ENCODE results near the gene MS4A14. TPM values are rescaled to one million over a fixed set of nuclear protein-coding genes. Genes with fewer than 3 reads are reported as not detected.
"Not testable (repeated sequence)": the region's sequence is repeated elsewhere in the genome, so short reads cannot be mapped to it uniquely, and the experiment has no call there.

Gene MS4A14, protein sequence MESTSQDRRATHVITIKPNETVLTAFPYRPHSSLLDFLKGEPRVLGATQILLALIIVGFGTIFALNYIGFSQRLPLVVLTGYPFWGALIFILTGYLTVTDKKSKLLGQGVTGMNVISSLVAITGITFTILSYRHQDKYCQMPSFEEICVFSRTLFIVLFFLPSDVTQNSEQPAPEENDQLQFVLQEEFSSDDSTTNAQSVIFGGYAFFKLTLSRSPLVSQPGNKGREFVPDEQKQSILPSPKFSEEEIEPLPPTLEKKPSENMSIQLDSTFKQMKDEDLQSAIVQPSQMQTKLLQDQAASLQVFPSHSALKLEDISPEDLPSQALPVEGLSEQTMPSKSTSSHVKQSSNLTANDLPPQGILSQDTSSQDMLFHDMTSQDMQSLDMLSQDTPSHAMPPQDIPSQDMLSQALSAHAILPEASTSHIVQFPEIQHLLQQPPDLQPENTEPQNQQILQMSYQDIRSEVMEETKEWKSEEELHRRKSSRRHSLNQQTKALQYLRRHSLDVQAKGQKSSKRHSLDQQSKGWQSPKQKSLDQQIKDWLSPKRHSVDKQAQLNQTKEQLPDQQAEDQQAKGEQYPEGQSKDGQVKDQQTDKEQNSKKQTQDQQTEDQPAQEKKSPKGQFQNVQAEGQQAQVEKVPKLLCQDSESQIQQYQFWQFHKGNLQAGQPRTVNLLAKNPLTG
- total RNA-seq, result not detected

DNA sequence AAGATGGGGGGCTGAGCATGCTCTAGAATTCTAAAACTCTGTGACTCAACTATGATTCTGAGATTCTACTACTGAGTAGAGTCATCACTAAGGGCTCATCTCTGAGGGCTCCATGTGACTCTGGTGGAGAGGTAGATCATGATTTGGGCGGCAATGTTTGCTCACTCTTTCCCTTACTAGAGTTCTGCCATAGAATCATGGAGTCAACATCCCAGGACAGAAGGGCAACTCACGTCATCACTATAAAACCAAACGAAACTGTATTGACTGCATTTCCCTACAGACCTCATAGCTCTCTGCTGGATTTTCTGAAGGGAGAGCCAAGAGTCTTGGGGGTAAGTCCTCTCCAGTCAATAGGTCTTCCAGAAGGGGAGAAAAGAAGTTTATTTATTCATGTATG is at the start of gene MS4A14:
TSS of gene MS4A14 (plus strand) at position 78 of the 400 bp plus-strand sequence. CDS start at position 198, 120 bp downstream.
- DNase-seq, result no peak
- H3K27me3 Mint-ChIP-seq (ENCODE audit: low read depth), result peaks cover 14% of the 10 kb centered on the region
- H3K36me3 Mint-ChIP-seq (ENCODE audit: insufficient read depth in 2 of 2), result no peaks in the 10 kb centered on the region
- H3K4me1 Mint-ChIP-seq (ENCODE audit: low read depth), result no peaks in the 10 kb centered on the region
- ATAC-seq (replicated peaks in 1 of 2), result peak in 1 of 2 donors; percentile 57
- H3K4me3 Mint-ChIP-seq, result no peak within 1 kb of the TSS
- no peak within 1 kb of the TSS for H3K27ac Mint-ChIP-seq
- no peaks in the 10 kb centered on the region for H3K9me3 Mint-ChIP-seq

DNA sequence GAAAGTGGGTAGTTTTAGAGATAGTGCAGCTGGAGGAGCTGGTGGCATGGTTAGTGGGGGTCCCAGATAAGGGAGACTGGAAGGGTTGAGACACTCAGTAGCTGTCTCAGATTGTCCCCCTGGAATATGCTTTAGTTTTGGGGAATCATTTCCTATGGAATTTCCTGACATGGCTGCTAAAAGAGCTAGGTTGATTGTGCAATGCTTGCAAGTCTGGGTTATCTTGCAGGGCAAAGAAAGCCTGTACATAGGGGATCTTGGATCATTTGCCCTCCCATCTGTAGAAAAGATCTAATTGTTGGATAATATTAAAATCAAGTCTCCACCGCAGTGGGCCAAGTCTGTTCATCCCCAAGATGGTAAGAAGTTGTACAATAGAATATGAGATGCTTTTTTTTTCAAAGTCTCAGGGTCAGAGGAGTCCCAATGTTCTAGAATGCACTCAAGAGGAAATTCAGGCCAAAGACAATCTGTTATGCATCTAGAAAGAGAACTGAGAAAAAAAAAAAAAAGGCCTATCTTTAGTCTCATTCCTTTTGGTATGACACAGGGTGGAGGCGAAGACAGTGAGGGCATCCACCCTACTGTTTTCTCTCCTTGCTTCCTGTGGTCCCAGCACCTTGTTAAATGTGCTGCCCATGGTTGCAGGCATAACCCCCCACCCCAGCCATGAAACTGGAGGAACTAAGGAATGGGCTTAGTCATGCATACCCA is 49.0 kb upstream of the MS4A14 start:
- Mint-ChIP-seq H3K4me3 (no peak overlapping the region), H3K9me3 (no peaks in the 10 kb centered on the region), H3K27me3 (ENCODE audit: low read depth) (peaks cover 38% of the 10 kb centered on the region), H3K27ac (no peak overlapping the region), H3K36me3 (ENCODE audit: insufficient read depth in 2 of 2) (no peaks in the 10 kb centered on the region), H3K4me1 (ENCODE audit: low read depth) (no peaks in the 10 kb centered on the region)
- DNase-seq (no peak), ATAC-seq (replicated peaks in 1 of 2) (no peak)

DNA sequence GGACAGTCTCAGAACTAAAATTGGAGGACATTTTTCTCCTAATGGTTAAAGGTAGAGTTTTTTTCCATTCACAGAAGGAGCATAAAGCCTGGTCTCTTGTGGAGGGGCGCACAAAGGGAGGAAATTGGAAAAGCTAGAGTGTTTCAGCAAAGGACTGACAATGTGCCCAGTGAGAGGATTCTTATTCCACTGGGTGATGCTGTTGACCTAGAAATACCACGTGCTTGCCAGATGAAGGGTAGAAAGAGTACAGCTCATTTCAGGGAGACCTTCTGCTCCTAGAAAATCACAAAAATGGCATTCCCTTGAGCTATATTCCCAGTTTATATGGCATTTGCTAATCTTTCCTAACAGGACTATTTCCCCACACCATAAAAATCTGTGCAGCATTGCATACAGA is 48.1 kb upstream of the MS4A14 start:
- Mint-ChIP-seq H3K4me1 (ENCODE audit: low read depth) (no peaks in the 10 kb centered on the region), H3K27ac (no peak overlapping the region), H3K27me3 (ENCODE audit: low read depth) (peaks cover 37% of the 10 kb centered on the region), H3K9me3 (no peaks in the 10 kb centered on the region), H3K36me3 (ENCODE audit: insufficient read depth in 2 of 2) (no peaks in the 10 kb centered on the region), H3K4me3 (no peak overlapping the region)
- ATAC-seq (replicated peaks in 1 of 2), result no peak
- DNase-seq, result no peak

DNA sequence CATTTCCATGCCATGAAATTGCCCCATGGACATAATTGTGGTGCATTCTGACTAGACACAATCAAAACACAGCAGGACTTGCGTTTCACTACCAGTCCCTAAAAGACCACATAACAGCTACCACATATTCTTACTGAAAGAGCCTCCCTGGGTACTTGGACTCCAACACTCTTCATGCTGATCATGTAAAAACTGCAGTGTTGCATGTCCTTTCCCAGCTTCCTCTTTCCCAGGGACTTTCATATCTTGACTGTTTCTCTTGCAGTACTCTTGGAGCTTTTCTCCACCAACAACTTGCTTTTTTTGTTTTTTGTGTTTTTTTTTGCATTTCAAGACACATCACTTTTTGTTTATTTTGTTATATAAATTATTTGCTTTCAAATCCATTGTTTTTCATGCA is 46.3 kb upstream of the MS4A14 start:
- no peak overlapping the region for H3K4me3 Mint-ChIP-seq
- H3K27me3 Mint-ChIP-seq (ENCODE audit: low read depth), result peaks cover 39% of the 10 kb centered on the region
- H3K36me3 Mint-ChIP-seq (ENCODE audit: insufficient read depth in 2 of 2), result no peaks in the 10 kb centered on the region
- no peak for ATAC-seq (replicated peaks in 1 of 2)
- H3K27ac Mint-ChIP-seq, result no peak overlapping the region
- no peak for DNase-seq
- H3K9me3 Mint-ChIP-seq, result peaks cover 2 to 6% of the 10 kb centered on the region in 2 donors
- no peaks in the 10 kb centered on the region for H3K4me1 Mint-ChIP-seq (ENCODE audit: low read depth)

- H3K27ac Mint-ChIP-seq, result no peak overlapping the region
- H3K9me3 Mint-ChIP-seq, result peaks cover 2 to 6% of the 10 kb centered on the region in 2 donors
- no peaks in the 10 kb centered on the region for H3K36me3 Mint-ChIP-seq (ENCODE audit: insufficient read depth in 2 of 2)
- ATAC-seq (replicated peaks in 1 of 2), result no peak
- H3K27me3 Mint-ChIP-seq (ENCODE audit: low read depth), result peaks cover 41% of the 10 kb centered on the region
- H3K4me1 Mint-ChIP-seq (ENCODE audit: low read depth), result no peaks in the 10 kb centered on the region
- no peak overlapping the region for H3K4me3 Mint-ChIP-seq
- DNase-seq, result no peak
These were observed 38.5 kb upstream of the MS4A14 start for GRCh38 chr11:60357771-60358170.

DNA sequence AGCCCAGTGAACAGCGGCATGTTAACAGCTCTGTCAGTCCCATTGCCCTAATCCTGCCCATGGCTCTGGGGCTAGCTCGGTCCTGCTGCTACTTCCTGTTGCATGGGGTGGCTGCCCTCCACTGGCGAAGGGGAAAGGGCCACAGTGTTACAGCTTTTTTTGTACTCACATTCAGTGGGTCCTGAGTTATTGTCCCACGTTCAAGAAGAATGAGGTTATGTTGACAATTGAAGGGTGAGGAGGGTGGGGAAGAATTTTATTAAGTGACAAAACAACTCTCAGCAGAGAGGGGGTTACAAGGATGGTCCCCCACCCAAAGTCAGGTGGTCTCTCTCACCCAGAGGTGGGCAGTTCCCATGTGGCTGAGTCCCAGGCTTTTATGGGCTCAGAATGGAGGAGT is 35.6 kb upstream of the MS4A14 start:
- peaks cover 45% of the 10 kb centered on the region for H3K27me3 Mint-ChIP-seq (ENCODE audit: low read depth)
- peaks cover 5% of the 10 kb centered on the region for H3K4me1 Mint-ChIP-seq (ENCODE audit: low read depth)
- H3K9me3 Mint-ChIP-seq, result no peaks in the 10 kb centered on the region
- DNase-seq (no peak), ATAC-seq (replicated peaks in 1 of 2) (no peak)
- H3K4me3 Mint-ChIP-seq, result no peak overlapping the region
- H3K36me3 Mint-ChIP-seq (ENCODE audit: insufficient read depth in 2 of 2), result no peaks in the 10 kb centered on the region
- H3K27ac Mint-ChIP-seq, result no peak overlapping the region

DNA sequence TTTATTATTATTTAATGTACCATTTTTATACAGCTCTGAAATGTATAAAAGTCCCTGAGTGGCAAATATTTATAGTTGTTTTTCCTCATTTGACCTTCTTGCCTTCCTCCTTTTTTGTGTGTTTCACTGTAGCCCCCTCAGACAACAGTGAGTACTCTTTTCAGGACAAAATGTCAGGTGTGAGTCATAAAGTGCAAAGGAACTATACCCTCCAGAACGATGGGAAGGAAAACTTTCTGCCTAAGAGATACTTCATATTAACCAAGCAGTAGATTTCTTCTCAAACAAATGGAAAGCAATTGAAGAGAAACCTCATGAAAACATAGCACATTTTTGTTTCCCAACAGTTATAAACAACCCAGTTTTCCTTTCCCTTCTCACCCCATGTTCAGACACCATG is 34.0 kb upstream of the MS4A14 start:
- no peak for ATAC-seq (replicated peaks in 1 of 2)
- H3K9me3 Mint-ChIP-seq, result no peaks in the 10 kb centered on the region
- H3K27ac Mint-ChIP-seq, result no peak overlapping the region
- DNase-seq, result no peak
- no peak overlapping the region for H3K4me3 Mint-ChIP-seq
- H3K4me1 Mint-ChIP-seq (ENCODE audit: low read depth), result peaks cover 11% of the 10 kb centered on the region
- no peaks in the 10 kb centered on the region for H3K36me3 Mint-ChIP-seq (ENCODE audit: insufficient read depth in 2 of 2)
- peaks cover 35% of the 10 kb centered on the region for H3K27me3 Mint-ChIP-seq (ENCODE audit: low read depth)

DNA sequence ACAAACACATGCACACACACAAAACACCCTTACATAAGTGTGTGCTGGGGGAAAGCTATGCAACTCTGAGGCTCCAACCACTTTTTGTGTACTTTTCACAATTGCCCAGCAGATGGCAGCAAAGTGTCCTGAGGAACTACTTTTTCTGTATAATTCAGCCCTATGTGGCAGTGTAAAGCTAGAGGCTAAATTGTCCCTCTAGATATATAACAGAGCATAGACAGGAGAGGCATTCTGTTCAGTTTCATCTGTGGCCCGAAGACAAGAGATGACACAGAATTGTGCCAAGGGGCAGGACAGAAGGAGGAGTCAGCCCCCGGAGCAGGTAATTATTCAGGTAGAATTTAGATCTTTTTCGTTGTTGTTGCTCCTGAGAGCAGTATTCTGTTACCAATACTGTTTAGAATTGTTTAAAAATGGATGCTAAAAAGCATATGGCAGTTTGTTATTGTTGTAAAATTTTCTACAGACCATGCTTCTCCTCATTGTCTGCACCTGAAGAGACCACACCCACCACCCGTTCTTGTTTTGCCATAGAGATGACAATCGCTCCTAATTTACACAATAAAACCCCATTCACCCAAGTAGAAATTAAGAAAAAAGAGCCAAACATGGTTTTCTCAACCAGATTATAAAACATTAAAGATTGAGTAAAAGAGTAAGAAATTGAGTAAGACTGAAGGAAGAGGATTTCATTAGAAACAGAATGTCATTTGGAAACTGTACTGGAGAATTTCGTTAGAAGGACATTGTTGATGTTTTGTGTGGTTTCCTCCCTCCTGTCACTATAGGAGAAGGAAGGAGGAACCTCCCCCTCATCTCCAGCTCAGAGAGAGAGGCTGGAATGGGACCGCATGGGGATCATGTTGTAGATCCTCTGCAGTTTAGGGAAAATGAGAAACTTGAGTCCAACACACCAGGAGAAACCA is 32.5 kb upstream of the MS4A14 start:
- peak; percentile 59 to 65 for ATAC-seq (replicated peaks in 1 of 2)
- peak overlapping the region; percentile 6 for H3K27ac Mint-ChIP-seq
- H3K4me3 Mint-ChIP-seq, result no peak overlapping the region
- H3K36me3 Mint-ChIP-seq (ENCODE audit: insufficient read depth in 2 of 2), result no peaks in the 10 kb centered on the region
- peaks cover 11% of the 10 kb centered on the region for H3K4me1 Mint-ChIP-seq (ENCODE audit: low read depth)
- peak; percentile 62 to 69 for DNase-seq
- no peaks in the 10 kb centered on the region for H3K9me3 Mint-ChIP-seq
- H3K27me3 Mint-ChIP-seq (ENCODE audit: low read depth), result peaks cover 37% of the 10 kb centered on the region

DNA sequence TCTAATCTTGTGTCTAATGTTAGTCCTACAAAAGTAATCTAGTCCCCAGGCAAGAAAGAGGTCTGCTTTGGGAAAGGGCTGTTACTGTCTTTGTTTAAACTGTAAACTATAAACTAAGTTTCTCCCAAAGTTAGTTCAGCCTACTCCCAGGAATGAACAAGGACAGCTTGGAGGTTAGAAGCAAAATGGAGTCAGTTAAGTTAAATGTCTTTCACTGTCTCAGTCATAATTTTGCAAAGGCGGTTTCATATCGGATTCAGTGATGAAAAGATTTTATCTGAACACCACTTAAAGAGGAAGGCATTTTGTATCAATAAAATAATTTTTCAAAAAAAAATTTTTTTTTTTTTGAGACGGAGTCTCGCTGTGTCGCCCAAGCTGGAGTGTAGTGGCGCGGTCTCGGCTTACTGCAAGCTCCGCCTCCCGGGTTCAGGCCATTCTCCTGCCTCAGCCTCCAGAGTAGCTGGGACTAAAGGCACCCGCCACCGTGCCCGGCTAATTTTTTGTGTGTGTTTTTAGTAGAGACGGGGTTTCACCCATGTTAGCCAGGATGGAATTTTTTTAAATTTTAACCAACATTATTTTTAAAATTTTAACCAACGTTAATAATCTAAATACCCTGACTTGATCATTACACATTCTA is 29.9 kb upstream of the MS4A14 start:
- not testable (repeated sequence) for H3K9me3 Mint-ChIP-seq; H3K27ac Mint-ChIP-seq; H3K36me3 Mint-ChIP-seq (ENCODE audit: insufficient read depth in 2 of 2); H3K4me3 Mint-ChIP-seq; DNase-seq; ATAC-seq (replicated peaks in 1 of 2)
- Mint-ChIP-seq H3K27me3 (ENCODE audit: low read depth) (peaks cover 43% of the 10 kb centered on the region), H3K4me1 (ENCODE audit: low read depth) (peaks cover 11% of the 10 kb centered on the region)

GRCh38 chr11:60367009-60367408 is 29.2 kb upstream of the MS4A14 start:
- Mint-ChIP-seq H3K4me1 (ENCODE audit: low read depth) (peaks cover 11% of the 10 kb centered on the region), H3K36me3 (ENCODE audit: insufficient read depth in 2 of 2) (no peaks in the 10 kb centered on the region), H3K9me3 (no peaks in the 10 kb centered on the region), H3K27me3 (ENCODE audit: low read depth) (peaks cover 48% of the 10 kb centered on the region), H3K4me3 (no peak overlapping the region), H3K27ac (no peak overlapping the region)
- ATAC-seq (replicated peaks in 1 of 2), result peak; percentile 68 to 69
- DNase-seq, result peak in 1 of 2 donors; percentile 2

GRCh38 chr11:60367896-60368295 is 28.4 kb upstream of the MS4A14 start:
- DNase-seq (no peak), ATAC-seq (replicated peaks in 1 of 2) (no peak)
- no peak overlapping the region for H3K4me3 Mint-ChIP-seq
- no peaks in the 10 kb centered on the region for H3K36me3 Mint-ChIP-seq (ENCODE audit: insufficient read depth in 2 of 2)
- H3K27me3 Mint-ChIP-seq (ENCODE audit: low read depth), result peaks cover 50% of the 10 kb centered on the region
- H3K4me1 Mint-ChIP-seq (ENCODE audit: low read depth), result peaks cover 11% of the 10 kb centered on the region
- no peak overlapping the region for H3K27ac Mint-ChIP-seq
- no peaks in the 10 kb centered on the region for H3K9me3 Mint-ChIP-seq

GRCh38 chr11:60370252-60370810 is 25.9 kb upstream of the MS4A14 start:
- H3K27ac Mint-ChIP-seq, result no peak overlapping the region
- no peak overlapping the region for H3K4me3 Mint-ChIP-seq
- no peaks in the 10 kb centered on the region for H3K9me3 Mint-ChIP-seq
- DNase-seq (no peak), ATAC-seq (replicated peaks in 1 of 2) (no peak)
- H3K27me3 Mint-ChIP-seq (ENCODE audit: low read depth), result peaks cover 36% of the 10 kb centered on the region
- H3K36me3 Mint-ChIP-seq (ENCODE audit: insufficient read depth in 2 of 2), result no peaks in the 10 kb centered on the region
- peaks cover 5% of the 10 kb centered on the region for H3K4me1 Mint-ChIP-seq (ENCODE audit: low read depth)
